HepG2 (cell line): Measurements from ENCODE around the gene L1CAM. TPM values are rescaled to one million over a fixed set of nuclear protein-coding genes. Genes with fewer than 3 reads are reported as not detected.
A peak's percentile ranks its signal among the peaks of the same experiment; 100 is the strongest.

Experiments
- ATRX ChIP-seq: sonication (generic); formaldehyde crosslinking; IDR thresholded peaks from 2 replicates; pipeline ENCODE4 v1.4.0; 2020; ENCODE audit warnings: missing genetic modification reagents, borderline replicate concordance
- CEBPB ChIP-seq: IDR thresholded peaks from 2 replicates; pipeline ENCODE4 v1.6.1; 2011; ENCODE audit warnings: low read depth, low read length, improper control_type of control experiment, borderline replicate concordance
- CHCHD3 ChIP-seq: sonication (generic); formaldehyde crosslinking; IDR thresholded peaks from 2 replicates; pipeline ENCODE4 v1.8.0; 2022; ENCODE audit warnings: mild to moderate bottlenecking, missing genetic modification reagents, moderate library complexity
- FOXP1 ChIP-seq, 2 experiments: fragments of 450-650 bp in 1 of 2; IDR thresholded peaks; 2 replicates each; pipeline ENCODE4 v1.6.1; 2017 to 2018; ENCODE audit warnings: antibody characterized with exemption in 1 of 2
- KDM5B ChIP-seq: sonication (generic); formaldehyde crosslinking; IDR thresholded peaks from 2 replicates; pipeline ENCODE4 v1.4.0; 2020; ENCODE audit warnings: missing genetic modification reagents, mild to moderate bottlenecking, borderline replicate concordance
- LCORL ChIP-seq, 2 experiments: fragments of 450-650 bp in 1 of 2; sonication (generic) in 1 of 2; formaldehyde crosslinking in 1 of 2; IDR thresholded peaks; 2 replicates each; pipeline versions ENCODE4 v1.5.0 to v1.6.1; 2017 to 2020; ENCODE audit warnings: antibody characterized with exemption in 1 of 2, missing genetic modification reagents in 1 of 2
- MYNN ChIP-seq: sonication (generic); formaldehyde crosslinking; IDR thresholded peaks from 2 replicates; pipeline ENCODE4 v1.4.0; 2020; ENCODE audit warnings: mild to moderate bottlenecking, low read depth, missing genetic modification reagents
- PAWR ChIP-seq: sonication (generic); formaldehyde crosslinking; IDR thresholded peaks from 2 replicates; pipeline ENCODE4 v1.4.0; 2020; ENCODE audit warnings: missing genetic modification reagents, mild to moderate bottlenecking, borderline replicate concordance
- PHF8 ChIP-seq: sonication (generic); formaldehyde crosslinking; IDR thresholded peaks from 2 replicates; pipeline ENCODE4 v1.5.0; 2020; ENCODE audit warnings: missing genetic modification reagents
- SNAPC2 ChIP-seq: sonication (generic); formaldehyde crosslinking; IDR thresholded peaks from 2 replicates; pipeline ENCODE4 v1.8.1; 2022; ENCODE audit warnings: mild to moderate bottlenecking, missing genetic modification reagents
- SOX6 ChIP-seq, 2 experiments: fragments of 450-650 bp in 1 of 2; sonication (generic) in 1 of 2; formaldehyde crosslinking in 1 of 2; IDR thresholded peaks; 2 replicates each; pipeline versions ENCODE4 v1.4.0 to v1.6.1; 2017 to 2020; ENCODE audit warnings: antibody characterized with exemption in 1 of 2, mild to moderate bottlenecking in 1 of 2, missing genetic modification reagents in 1 of 2
- TBP ChIP-seq: sonication (generic); formaldehyde crosslinking; IDR thresholded peaks from 2 replicates; pipeline ENCODE4 v1.5.0; 2020; ENCODE audit warnings: missing genetic modification reagents
- TMF1 ChIP-seq: sonication (generic); formaldehyde crosslinking; IDR thresholded peaks from 2 replicates; pipeline ENCODE4 v1.8.1; 2022; ENCODE audit warnings: low read depth, missing genetic modification reagents
- ZBTB21 ChIP-seq: sonication (generic); formaldehyde crosslinking; IDR thresholded peaks from 2 replicates; pipeline ENCODE4 v1.4.0; 2020; ENCODE audit warnings: missing genetic modification reagents
- ZBTB8A ChIP-seq: sonication (generic); formaldehyde crosslinking; IDR thresholded peaks from 2 replicates; pipeline ENCODE4 v1.4.0; 2020; ENCODE audit warnings: mild to moderate bottlenecking, low read depth, missing genetic modification reagents, borderline replicate concordance
- ZNF749 ChIP-seq: sonication (generic); formaldehyde crosslinking; IDR thresholded peaks from 2 replicates; pipeline ENCODE4 v1.8.0; 2022; ENCODE audit warnings: mild to moderate bottlenecking, missing genetic modification reagents, moderate library complexity, borderline replicate concordance
- ZNF773 ChIP-seq: sonication (generic); formaldehyde crosslinking; IDR thresholded peaks from 2 replicates; pipeline ENCODE4 v1.4.0; 2020; ENCODE audit warnings: missing genetic modification reagents, borderline replicate concordance
- ZNF83 ChIP-seq: sonication (generic); formaldehyde crosslinking; IDR thresholded peaks from 2 replicates; pipeline ENCODE4 v1.4.0; 2020; ENCODE audit warnings: missing genetic modification reagents, mild to moderate bottlenecking, borderline replicate concordance
- polyA plus RNA-seq, 8 experiments: library from polyadenylated mRNA; depleted of rRNA in 3 of 8; stranded (reverse) in 7 of 8; unstranded in 1 of 8; fragments of >200 nt; fragmentation: Illumina TruSeq in 4 of 8; extraction: Trizol in 4 of 8; gene quantifications; 2 replicates each; pipeline versions ENCODE4 v1.2.1 to v1.2.3, GENCODE V29; 2011 to 2016; ENCODE audit warnings: low read depth in 4 of 8, missing spikeins in 1 of 8, mixed read lengths in 1 of 8; ENCODE audit not compliant: insufficient read depth in 1 of 8
- total RNA-seq, 5 experiments: library from RNA; depleted of rRNA; stranded (reverse); fragments of >200 nt; fragmentation: Illumina TruSeq; extraction: Trizol; gene quantifications; 2 replicates each; pipeline ENCODE4 v1.2.3, GENCODE V29; 2016; ENCODE audit warnings: low read depth in 1 of 5
- TF ChIP-seq, protein P1 (sequence below): sonication (generic); formaldehyde crosslinking; IDR thresholded peaks from 2 replicates; pipeline ENCODE4 v1.5.0; 2020; ENCODE audit warnings: mild to moderate bottlenecking, missing genetic modification reagents
- TF ChIP-seq, protein P2 (sequence below): sonication (generic); formaldehyde crosslinking; IDR thresholded peaks from 2 replicates; pipeline ENCODE4 v1.4.0; 2020; ENCODE audit warnings: missing genetic modification reagents, borderline replicate concordance
- TF ChIP-seq, protein P3 (sequence below): sonication (generic); formaldehyde crosslinking; IDR thresholded peaks from 2 replicates; pipeline ENCODE4 v1.8.0; 2022; ENCODE audit warnings: mild to moderate bottlenecking, missing genetic modification reagents; ENCODE audit not compliant: insufficient replicate concordance
- TF ChIP-seq, protein P4 (sequence below): IDR thresholded peaks from 2 replicates; pipeline ENCODE4 v1.6.1; 2016; ENCODE audit warnings: low read depth

Gene L1CAM
- total and polyA plus RNA-seq, 2 of the 13 experiments (the other 11 are each of a cell fraction or from before 2014, with no cell fraction given) = 1.4 to 2.0 TPM

DNA sequence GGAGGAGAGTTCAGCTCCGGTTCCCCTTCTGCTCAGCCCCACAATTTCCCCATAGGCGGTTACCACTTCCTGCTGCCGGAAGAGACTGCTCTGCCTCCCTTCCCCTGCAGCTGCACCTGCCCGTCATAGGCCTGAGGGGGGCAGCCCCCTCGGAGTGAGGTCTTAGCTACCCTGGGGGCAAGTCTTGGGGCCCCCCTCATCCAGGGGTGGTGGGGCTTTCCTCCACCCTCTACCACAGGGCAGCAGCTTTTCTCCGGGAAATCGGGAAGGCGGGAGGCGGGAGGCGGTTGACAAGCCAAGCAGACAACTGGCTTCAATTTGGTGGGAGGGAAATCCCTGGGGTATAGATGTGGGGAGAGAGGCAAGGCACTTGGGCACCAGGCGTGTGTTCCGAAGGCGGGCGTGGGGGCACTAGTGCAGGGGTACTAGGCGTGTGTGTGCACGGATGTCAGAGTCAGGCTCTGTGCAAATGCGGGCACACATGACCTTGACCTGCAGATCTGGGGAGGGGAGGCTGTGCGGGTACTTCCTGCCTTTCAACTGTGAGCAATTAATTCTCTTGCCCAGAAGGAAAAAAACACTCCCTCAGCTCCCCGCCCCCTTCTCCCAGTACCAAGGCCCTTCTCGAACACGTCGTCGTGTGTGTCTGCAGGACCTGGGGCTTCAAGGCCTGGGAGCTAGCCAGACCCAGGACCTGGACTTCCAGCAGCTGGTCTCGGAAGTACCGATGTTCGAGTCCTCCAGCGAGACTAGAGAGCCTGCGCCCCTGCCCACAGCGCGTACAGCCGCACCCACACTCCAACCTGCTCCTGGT lies 41.1 kb upstream of the L1CAM start (continued):
- TF ChIP-seq KDM5B (no peak), ZBTB8A (no peak), CHCHD3 (CRISPR knock-in tag) (no peak), FOXP1 (IDR thresholded peaks at IDR 0.05) (no peak), FOXP1 (CRISPR knock-in tag; IDR thresholded peaks at IDR 0.05) (no peak), ZBTB21 (CRISPR knock-in tag) (no peak), SOX6 (IDR thresholded peaks at IDR 0.05) (no peak), SOX6 (CRISPR knock-in tag; IDR thresholded peaks at IDR 0.05) (peak; percentile 24; the same call in 1 of the 2 replicates), SNAPC2 (no peak), LCORL (IDR thresholded peaks at IDR 0.05) (no peak), LCORL (CRISPR knock-in tag; IDR thresholded peaks at IDR 0.05) (peak; percentile 41; the same call in 1 of the 2 replicates), PHF8 (CRISPR knock-in tag) (no peak; the same call in 1 of the 2 replicates), MYNN (CRISPR knock-in tag) (no peak), TMF1 (CRISPR knock-in tag) (no peak), ZNF749 (CRISPR knock-in tag) (no peak), CEBPB (no peak), PAWR (CRISPR knock-in tag) (no peak), ZNF83 (CRISPR knock-in tag) (no peak), TBP (CRISPR knock-in tag) (no peak), ZNF773 (CRISPR knock-in tag) (no peak), ATRX (CRISPR knock-in tag) (no peak)
- TF ChIP-seq, protein P1, sequence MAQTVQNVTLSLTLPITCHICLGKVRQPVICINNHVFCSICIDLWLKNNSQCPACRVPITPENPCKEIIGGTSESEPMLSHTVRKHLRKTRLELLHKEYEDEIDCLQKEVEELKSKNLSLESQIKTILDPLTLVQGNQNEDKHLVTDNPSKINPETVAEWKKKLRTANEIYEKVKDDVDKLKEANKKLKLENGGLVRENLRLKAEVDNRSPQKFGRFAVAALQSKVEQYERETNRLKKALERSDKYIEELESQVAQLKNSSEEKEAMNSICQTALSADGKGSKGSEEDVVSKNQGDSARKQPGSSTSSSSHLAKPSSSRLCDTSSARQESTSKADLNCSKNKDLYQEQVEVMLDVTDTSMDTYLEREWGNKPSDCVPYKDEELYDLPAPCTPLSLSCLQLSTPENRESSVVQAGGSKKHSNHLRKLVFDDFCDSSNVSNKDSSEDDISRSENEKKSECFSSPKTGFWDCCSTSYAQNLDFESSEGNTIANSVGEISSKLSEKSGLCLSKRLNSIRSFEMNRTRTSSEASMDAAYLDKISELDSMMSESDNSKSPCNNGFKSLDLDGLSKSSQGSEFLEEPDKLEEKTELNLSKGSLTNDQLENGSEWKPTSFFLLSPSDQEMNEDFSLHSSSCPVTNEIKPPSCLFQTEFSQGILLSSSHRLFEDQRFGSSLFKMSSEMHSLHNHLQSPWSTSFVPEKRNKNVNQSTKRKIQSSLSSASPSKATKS (CRISPR knock-in tag) = 0 out of 2 replicates have a peak, but pooled peaks have one; percentile 14
- TF ChIP-seq, protein P2, sequence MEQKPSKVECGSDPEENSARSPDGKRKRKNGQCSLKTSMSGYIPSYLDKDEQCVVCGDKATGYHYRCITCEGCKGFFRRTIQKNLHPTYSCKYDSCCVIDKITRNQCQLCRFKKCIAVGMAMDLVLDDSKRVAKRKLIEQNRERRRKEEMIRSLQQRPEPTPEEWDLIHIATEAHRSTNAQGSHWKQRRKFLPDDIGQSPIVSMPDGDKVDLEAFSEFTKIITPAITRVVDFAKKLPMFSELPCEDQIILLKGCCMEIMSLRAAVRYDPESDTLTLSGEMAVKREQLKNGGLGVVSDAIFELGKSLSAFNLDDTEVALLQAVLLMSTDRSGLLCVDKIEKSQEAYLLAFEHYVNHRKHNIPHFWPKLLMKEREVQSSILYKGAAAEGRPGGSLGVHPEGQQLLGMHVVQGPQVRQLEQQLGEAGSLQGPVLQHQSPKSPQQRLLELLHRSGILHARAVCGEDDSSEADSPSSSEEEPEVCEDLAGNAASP (CRISPR knock-in tag) = no peak
- TF ChIP-seq, protein P3, sequence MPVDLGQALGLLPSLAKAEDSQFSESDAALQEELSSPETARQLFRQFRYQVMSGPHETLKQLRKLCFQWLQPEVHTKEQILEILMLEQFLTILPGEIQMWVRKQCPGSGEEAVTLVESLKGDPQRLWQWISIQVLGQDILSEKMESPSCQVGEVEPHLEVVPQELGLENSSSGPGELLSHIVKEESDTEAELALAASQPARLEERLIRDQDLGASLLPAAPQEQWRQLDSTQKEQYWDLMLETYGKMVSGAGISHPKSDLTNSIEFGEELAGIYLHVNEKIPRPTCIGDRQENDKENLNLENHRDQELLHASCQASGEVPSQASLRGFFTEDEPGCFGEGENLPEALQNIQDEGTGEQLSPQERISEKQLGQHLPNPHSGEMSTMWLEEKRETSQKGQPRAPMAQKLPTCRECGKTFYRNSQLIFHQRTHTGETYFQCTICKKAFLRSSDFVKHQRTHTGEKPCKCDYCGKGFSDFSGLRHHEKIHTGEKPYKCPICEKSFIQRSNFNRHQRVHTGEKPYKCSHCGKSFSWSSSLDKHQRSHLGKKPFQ = no peak
- TF ChIP-seq, protein P4, sequence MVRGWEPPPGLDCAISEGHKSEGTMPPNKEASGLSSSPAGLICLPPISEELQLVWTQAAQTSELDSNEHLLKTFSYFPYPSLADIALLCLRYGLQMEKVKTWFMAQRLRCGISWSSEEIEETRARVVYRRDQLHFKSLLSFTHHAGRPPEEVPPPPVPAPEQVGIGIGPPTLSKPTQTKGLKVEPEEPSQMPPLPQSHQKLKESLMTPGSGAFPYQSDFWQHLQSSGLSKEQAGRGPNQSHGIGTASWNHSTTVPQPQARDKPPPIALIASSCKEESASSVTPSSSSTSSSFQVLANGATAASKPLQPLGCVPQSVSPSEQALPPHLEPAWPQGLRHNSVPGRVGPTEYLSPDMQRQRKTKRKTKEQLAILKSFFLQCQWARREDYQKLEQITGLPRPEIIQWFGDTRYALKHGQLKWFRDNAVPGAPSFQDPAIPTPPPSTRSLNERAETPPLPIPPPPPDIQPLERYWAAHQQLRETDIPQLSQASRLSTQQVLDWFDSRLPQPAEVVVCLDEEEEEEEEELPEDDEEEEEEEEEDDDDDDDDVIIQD (CRISPR knock-in tag) = no peak; the same call in 1 of the 2 replicates
